NCI-H82 treated with DMSO at 0.1 percent for 48 hours (cell line): Measurements from ENCODE around the gene TMEM88.

Experiments used
- DNase-seq: peaks from one replicate; lab custom pipeline; 2025; ENCODE audit not compliant: unreplicated experiment; lab: John Stamatoyannopoulos, UW

TMEM88 gene

DNA sequence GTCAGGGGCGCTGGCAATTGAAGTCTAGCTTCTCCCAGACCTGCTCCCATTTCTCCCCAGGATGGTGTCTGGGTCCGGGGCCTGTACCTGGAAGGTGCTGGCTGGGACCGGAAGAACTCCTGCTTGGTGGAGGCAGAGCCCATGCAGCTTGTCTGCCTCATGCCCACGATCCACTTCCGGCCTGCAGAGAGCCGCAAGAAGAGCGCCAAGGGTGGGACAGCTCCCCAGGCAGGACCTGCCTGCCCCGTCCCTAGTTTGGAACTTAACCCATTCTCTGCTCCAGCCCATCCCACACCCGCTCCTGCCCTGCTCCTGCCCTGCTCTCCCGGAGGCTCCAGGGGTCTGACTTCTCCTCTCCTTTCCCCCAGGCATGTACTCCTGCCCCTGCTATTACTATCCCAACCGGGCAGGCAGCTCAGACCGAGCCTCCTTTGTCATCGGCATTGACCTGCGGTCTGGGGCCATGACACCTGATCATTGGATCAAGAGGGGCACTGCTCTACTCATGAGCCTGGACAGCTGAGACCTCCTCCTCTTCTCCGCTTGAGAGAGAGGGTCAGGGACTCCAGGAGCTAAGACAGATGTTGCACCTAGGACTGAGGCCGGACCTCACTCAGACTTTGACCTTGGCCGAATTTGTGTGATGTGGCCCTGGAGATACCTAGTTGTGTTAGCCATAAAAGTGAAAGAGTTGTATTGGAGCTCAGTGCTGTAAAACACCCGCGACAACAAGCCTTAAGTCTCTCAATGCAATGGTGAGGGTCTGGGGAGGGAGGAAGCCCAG, 21.7 kb upstream of the TMEM88 start:
- no peak for DNase-seq

DNA sequence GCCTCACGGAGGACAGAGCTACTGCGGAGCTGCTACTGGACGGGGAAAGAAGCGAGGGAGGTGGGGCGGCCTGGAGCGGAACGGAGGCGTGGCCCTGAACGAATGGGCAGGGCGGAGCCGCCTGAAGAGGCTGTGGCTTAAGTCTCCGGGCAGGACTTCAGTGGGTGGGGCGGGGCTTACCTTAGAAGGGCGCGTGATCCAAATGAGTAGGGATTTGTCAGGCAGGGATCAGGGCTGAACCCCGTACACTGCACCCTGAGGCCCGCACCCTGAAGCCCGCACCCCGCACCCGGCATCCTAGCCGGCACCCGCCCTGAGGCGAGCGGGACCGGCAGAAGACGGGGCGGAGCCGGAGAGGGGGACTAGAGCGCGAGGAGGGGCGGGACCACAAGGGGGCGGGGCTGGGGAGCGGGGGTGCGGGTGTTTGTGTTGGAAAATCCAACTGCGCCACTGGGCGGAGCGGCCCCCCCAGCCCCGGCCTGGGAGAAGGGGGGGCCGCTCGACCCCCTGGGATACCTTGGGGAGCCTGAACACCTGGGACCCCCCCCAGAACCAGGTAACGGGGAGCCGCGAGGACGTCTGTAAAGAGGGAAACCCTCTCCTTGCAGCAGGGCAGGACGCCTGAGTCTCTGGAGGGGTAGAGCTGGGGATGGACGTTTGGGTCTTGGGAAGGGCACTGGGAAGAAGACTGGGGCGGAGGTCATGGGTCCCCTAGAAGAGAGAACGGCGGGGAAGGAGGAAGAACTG, 20.9 kb upstream of the TMEM88 start, which contains the start of gene KDM6B:
Gene KDM6B, plus strand, starts transcription at position 423 of the 747 bp plus-strand sequence. CDS start 11,338 bp downstream, outside the sequence.
- peak; percentile 92 for DNase-seq

DNA sequence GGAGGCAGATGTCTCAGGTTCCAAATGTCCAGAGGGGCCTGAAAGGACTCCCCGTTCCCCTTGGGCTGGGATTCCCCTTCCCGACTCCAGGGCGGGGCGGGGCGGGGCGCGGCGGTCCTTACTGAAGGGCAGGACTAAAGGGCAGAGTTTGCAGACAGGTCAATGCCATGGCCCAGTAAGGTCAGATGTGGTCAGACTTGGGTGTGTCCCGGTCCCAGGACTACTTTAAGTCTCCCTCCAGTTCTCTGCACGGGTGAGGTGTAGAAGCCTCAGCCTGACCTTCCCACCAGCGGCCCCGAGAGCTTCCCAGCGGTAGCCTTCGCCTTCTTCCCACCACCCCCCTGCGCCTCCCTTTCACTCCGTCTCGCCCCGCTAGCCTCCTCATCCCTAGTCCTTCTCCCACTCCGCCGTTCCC, 20.3 kb upstream of the TMEM88 start:
- DNase-seq: no peak

DNA sequence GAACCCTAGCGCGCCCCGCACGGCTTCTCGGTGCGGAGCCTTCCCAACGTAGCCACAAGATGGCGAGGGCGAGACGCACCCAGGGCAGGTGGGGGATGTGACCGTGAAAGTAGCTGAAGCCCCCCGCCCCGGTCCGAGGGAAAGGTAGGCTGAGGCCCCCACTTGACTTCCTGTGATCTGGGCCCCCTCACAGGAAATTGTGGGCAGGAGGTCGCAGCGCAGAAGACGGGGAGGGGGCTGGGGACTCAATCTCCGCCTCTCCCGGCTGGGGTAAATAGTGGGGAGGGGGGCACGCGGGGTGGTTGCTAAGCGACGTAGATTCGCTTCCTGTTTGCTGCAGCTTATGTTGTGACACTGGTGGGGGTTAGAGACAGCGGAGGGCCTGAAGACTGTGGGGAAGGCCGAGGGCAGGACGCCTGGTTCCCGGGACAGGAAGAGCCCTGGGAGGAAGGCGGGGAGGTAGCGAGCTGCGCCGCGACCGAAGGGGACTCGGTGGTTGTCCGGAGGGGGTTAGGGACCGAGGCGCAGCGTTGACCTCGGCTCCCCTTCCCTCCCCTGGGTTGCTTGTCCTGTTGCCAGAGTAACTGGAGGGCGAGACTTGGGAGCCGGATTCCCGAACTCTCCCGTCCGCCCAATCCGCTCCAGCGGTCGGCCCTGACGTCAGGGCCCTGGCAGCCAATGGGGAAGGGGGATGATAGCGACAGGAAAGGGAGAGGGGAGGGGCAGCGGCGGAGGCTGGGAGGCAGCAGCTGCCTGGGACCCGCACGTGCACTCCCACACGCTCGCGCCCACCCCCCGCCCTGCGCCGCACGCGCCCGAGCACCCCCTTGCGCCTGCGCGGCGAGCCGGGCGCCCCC, 19.7 kb upstream of the TMEM88 start:
- DNase-seq: peak; percentile 97

DNA sequence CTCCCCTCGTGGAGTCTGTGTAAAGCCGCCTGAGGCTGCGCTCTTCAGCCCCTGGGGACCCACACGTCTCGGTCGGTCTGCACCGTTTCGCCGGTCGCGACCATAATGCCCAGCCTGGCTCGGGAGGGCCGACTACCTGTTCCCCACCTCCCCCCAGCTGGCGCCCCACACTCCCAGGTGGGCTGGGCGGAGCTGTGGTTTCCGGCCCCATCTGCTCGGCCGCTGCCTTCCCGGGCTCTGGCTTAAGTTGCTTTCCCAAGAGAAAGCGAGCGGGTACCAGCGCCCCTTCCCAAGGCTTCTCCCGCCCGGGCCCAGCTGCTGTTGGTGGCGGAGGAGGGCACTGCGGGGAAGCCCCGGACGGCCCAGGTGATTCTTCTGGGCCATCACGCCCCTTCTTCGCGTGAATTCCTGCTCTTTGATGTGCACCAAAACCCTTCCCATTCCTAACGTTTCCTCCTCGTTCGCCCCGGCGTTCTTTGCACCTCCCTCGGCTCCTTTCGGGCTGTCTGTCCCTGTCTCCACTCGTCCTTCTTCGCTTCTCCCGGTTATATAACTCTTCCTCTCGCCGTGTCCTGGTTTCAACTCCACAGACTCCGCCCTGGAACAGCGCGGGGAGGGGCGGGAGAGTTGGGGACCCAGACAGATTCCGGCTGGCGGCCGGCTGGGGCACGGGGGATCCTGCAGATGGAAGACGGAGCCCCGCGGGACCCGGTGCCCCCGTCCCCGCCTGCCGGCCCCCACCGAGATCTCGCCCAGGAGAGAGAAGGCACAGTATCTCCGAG, 18.9 kb upstream of the TMEM88 start:
- DNase-seq: peak; percentile 51

DNA sequence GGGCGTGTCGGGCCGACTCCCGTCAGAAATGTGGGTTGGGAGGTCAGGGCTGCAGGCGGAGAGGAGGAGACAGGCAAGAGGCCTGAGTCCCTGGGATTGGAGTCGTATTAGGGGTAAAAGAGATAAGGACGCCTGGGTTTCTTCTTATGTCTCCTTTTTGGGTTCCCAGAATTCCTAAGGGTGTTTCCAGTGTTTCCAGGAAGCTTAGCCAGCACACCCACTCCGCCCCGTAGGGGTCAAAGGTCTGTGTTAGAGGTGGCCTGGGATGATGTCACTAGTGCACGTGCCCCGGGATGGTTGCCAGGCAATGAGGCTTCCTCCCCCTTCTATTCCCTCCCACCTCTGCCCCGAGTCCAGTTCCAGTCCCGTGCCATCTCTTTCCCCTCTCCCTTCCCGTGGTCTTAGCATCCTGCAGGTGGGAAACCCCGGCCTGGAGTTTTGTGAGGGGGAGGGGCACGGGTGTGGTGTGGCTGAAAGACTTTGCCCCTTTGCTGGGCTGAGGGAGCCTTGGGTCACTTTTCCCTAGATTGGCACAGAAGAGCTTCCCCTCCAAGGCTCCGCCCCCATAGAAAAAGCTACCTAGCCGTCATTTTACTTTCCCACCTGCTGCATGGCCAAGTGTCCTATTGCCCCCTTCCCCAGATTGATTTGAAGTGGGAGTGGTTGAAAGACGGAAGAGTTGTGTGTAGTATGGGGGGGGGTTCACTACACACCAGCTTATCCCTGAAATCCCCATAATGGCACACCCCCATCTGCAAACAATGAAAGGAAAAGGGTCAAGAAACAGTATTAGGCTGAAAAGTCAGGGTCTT, 18.1 kb upstream of the TMEM88 start:
- peak; percentile 100 for DNase-seq

DNA sequence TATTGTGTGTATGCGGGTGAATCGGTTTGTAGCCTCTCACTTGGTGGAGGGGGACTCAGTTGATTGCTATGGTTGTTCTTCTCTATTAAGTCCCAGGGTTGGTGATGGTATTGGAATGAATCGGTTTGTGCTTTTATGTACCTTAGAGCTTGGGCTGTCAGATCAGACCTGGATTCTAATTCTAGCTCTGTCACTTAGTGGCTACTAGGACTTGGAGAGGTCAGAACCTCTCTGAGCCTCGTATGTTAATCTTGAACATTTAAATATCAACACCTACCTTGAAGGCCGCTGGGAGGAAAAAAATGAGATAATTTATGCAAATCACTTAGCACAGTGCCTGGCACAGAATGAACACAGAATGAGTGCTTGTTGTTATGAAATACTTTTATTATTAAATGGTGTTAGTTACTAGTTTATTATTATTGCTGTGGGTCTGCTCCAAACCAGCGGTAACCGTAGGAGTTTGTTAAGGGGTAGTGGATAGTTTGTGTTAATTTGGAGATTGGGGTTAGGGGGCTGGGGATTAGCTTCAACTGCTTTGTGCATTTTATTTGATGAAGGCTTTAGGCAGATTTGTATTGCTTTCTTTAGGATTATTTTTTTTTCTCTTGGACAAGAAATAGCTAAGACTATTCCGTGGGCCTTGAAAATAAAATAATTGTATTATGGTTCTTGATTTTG, 17.3 kb upstream of the TMEM88 start:
- DNase-seq: peak; percentile 59

DNA sequence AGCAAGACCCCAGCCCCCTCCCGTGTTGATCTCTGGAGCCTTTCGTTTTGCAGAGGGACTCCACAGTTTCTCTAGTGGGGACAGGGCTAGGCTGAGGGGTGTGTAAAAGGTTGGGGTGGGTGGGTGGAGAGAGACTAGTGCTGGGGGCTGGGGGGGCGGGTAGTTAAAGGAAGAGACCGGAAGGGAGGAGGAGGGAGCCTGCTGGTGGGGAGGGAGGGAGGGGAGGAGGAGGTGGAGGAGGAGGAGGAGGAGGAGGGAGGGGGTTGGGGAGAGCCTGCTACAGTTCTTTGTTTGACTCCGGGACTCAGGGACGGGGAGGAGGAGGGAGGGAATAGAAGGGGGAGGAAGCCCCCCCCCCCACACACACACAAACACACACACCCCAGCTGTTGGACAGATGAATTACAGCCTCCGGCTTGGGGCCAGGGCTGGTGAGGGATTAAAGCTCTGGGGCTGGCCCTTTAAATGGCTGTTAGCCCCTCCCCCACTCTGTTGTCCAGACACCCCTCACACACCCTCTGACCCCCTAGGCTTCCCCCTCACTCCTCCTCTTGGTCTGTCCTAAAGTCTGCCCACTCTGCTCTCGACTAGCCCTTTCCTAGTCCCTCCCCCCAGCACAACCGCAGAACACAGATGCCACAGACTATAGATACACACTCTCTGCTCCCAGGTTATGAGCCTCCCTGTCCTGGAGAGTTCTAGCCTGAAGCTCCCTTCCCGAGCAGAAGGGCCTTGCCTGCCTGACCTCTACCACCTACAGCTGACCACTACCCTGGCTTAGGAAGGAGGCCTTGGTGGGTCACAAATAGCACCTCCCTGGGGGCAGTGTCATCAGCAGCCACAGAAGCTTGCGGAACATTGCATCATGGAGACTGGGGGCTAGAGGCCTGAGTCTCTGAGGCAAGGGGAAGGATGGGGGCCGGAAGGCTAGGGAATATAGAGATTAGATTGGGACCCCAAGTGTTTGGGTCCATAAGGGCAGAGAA, 16.5 kb upstream of the TMEM88 start:
- DNase-seq: peak; percentile 83

DNA sequence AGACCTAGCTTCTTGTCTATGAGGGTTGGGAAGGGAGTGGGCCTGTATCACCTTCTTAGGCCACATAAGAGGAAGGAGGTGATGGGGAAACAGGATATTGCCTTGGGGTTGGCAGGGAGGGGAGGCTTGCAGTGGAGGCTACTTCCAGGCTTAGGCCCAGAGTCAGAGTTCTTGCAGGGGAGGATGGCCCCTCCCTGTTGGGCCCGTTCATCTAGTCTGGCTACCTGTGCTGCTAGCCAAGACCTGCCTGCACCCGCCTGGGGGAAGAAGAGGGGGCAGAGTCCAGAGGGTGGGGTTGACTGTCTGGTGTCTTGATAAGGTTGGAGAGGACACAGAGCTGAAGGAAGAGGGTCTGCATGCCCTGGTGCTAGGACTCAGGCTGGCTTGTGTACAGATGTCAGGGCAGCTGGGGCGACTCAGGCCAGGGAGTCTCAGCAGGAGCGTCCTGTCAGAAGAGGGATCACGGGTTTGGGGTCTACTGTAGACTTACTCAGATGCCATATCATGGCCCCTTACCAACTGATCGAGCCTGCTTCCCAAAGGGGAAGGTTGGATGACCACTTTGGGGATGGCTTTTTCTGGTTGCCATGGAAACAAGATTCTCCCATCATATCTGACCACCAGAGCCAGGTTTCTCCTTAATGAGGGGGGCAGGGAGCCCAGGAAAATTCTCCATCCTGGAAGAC, 15.5 kb upstream of the TMEM88 start:
- DNase-seq: no peak

DNA sequence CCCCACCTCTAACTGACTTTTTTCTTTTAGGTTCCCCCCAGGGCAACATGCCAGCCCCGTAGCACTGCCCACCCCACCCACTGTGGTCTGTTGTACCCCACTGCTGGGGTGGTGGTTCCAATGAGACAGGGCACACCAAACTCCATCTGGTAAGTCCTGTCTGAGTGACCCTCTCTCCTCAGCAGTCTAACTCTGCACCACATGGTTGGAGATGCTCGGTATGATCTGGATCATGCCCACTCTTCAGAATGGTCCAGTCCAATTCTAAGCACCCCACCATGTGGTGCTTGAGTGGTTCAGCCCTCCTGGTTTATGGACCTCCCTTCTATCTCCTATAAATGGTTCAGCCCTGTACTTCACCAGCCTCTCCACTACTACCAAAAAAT, 15.0 kb upstream of the TMEM88 start:
- DNase-seq: peak; percentile 45

DNA sequence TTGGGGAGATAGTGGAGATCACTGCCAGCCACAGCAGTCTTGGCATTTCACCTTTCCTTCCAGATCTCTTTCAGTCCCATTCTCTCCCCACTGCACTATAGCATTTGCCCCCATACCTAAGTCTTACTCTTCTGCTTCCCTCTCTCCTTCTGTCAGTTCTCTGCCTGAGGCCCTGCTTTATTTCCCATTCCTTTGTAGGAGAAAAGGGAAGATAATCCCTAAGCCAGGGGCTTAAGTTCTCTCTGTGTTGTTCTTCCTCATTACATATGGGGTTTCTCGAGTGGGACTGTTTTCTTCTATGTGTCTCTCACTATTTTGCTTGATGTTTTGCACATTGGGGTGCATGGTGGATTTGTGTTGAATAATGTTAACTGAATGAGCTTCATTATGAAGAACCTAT, 14.4 kb upstream of the TMEM88 start:
- DNase-seq: peak; percentile 68

DNA sequence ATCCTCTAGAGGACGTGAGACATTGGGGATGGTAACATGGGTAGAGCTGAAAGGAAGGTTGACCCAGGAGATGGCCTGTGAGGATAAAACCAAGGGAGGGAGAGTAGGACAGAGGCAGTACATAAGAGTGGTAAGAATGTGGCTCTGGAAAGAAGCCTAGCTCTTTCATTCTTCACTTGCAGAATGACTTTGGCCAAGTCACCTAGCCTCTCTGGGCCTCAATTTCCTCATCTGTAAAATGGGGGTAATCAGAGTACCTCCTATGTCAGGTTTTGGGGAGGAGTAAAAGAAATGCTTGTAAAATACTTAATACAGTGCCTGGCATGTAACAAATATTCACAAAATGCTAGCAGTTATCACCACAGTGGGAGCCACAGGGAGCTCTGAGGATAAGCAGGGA, 14.0 kb upstream of the TMEM88 start:
- DNase-seq: no peak

DNA sequence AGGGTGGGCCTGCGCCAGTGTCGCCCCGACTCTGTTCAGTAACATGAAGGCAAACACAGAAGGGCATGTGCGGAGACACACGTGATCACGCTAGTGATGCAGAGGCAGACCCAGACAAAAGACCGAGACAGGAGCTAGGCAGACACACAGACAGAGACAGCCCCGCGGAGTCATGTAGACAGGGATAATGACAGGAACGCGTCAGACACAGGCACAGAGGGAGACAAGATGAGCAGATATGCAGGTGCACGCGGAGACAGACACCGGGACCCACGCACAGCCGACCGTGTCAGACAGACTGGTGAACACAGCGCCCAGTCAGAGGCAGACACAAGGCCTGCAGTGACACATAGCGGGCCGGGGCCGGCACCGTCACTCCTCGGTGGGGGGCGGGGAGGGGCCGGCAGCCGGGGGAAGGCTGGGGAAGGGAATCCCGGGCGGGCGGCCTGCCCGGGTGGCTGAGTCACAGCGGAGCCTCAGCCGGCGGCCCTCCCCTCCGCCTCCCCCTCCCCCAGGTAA, 13.4 kb upstream of the TMEM88 start:
- DNase-seq: peak; percentile 54

DNA sequence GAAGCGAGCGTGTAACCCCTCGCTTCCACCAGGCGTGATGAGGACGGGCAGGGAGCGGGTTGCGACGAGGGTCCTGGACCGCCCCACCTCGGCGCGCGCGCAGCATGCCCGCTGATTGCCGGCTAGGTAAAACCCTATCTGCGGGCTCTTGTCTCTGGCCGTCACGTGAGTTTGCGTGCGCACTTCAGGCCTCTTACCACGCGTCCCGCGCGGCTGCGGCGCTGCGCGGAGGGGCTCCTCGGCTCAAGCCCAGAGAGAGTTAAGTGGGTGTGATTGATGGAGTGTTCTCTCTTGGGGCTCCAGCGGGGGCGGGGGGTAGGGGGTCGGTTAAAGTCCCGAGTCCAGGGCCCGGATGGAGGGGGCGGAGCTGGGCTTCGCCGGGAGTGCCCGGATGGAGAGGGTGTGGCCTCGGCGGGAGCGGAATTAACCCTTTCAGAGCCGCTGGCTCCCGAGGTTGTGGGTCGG, 12.9 kb upstream of the TMEM88 start:
- DNase-seq: peak; percentile 74

DNA sequence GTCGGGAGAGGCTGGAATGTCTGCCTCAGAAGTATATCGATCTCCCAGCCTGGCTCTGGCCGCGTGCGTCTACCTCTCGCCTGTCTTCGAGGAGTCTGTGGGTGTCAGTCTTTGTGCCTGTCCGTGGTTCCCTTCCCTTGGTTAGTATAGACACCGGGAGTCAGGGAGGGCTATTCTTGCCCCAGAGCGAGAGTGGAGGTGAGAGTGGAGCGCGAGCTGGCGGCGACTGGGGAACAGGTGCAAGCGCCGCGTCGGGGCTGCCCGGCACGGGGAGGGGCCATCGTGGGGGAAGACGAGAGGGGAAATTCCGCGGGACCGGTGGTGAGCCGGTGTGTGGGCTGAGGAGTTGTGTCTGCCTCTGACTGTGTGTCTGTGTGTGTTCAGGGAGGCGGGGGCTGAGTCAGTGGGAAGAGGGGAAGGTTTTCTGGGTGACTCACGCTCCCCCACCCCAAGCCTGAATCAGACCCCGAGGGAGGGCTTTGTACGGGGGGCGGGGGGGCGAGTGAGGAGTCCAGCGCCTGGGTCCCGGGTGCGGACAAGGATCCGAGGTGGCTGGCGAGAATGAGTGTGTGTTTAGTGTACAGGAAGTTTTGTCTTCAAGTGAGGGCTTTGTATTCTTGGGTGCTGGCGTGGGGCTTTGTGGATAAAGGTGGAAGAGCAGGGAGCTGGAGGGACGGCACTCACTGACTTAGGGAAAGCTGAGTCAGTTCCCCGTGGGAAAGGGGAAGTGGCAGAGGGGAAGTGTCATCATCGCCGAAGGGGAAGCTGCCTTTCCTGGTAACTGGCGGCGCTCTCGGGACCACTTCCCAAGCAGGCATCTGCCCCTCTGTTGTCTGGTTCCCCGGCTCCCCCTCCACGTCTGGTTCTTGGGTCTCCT, 12.2 kb upstream of the TMEM88 start:
- no peak for DNase-seq

DNA sequence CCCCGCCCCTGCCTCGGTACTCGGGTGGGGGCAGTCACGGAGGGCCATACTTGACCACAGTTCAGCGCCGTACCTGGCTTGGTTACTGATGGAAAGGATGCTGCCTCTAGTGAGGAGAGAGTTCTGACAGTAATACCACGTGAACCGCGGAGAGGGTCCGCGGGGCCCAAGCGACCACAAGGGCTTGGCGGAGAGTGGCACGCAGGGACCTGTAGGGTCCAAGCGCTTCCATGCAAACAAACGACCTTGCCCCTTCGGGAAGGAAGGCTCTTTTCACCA, 11.7 kb upstream of the TMEM88 start:
- DNase-seq: no peak
